Natural killer cell (primary cell): ENCODE measurements around the gene YARS1. TPM values are rescaled to one million over a fixed set of nuclear protein-coding genes. Genes with fewer than 3 reads are reported as not detected.
A peak's percentile ranks its signal among the peaks of the same experiment; 100 is the strongest.

Experiments used
- ATAC-seq, 3 donors: fragments of 150-1000 bp in 2 of 3; fragments of 200-7000 bp in 1 of 3; cut with Tn5 transposase; 1 replicate in 1 of 3; 2 replicates in 2 of 3; pipeline ENCODE4 v1.10.0; 2021; ENCODE audit warnings: mild to moderate bottlenecking in 2 of 3, moderate library complexity in 2 of 3
- DNase-seq, 2 donors: peaks; one replicate each; pipeline versions ENCODE4 v3.0.0 to v3.0.0-alpha.2; 2013 to 2021; ENCODE audit warnings: mixed read lengths in 1 of 2
- H3K27ac ChIP-seq: one replicate; pipeline ENCODE4 v1.5.1; 2013; ENCODE audit warnings: mild to moderate bottlenecking, low read length
- H3K27me3 ChIP-seq: one replicate; pipeline ENCODE4 v1.6.1; 2013; ENCODE audit warnings: low read length; ENCODE audit not compliant: control insufficient read depth, insufficient read depth
- H3K36me3 ChIP-seq: one replicate; pipeline ENCODE4 v1.6.1; 2013; ENCODE audit warnings: low read length; ENCODE audit not compliant: control insufficient read depth, insufficient read depth
- H3K4me1 ChIP-seq: one replicate; pipeline ENCODE4 v1.6.1; 2013; ENCODE audit warnings: low read length; ENCODE audit not compliant: control insufficient read depth, insufficient read depth
- H3K4me3 ChIP-seq: one replicate; pipeline ENCODE4 v1.5.1; 2013; ENCODE audit warnings: low read length
- H3K9me3 ChIP-seq: one replicate; pipeline ENCODE4 v1.6.1; 2013; ENCODE audit warnings: low read length; ENCODE audit not compliant: control insufficient read depth, insufficient read depth
- H3K27ac Mint-ChIP-seq, 2 donors: one replicate each; pipeline ENCODE4 v1.8.0; 2022; ENCODE audit warnings: mild to moderate bottlenecking in 2 of 2, mixed read lengths in 2 of 2, moderate library complexity in 1 of 2
- H3K27me3 Mint-ChIP-seq, 2 donors: one replicate each; pipeline ENCODE4 v1.8.0; 2022; ENCODE audit warnings: low read depth in 2 of 2, mixed read lengths in 2 of 2
- H3K36me3 Mint-ChIP-seq: one replicate; pipeline ENCODE4 v1.8.0; 2022; ENCODE audit warnings: mixed read lengths
- H3K4me1 Mint-ChIP-seq, 2 donors: one replicate each; pipeline ENCODE4 v1.8.0; 2022; ENCODE audit warnings: mixed read lengths in 2 of 2
- H3K4me3 Mint-ChIP-seq: one replicate; pipeline ENCODE4 v1.8.0; 2022; ENCODE audit warnings: mild to moderate bottlenecking, moderate library complexity, mixed read lengths
- H3K9me3 Mint-ChIP-seq, 2 donors: one replicate each; pipeline ENCODE4 v1.8.0; 2022; ENCODE audit warnings: mixed read lengths in 2 of 2
- CTCF ChIP-seq: fragments of 200-600 bp; IDR thresholded peaks from one replicate; pipeline ENCODE4 v1.8.0; 2022; ENCODE audit warnings: antibody characterized with exemption
- WGBS: methylation state at CpG from one replicate; pipeline ENCODE4 v1.1.7; 2013; ENCODE audit warnings: missing lambda C conversion rate; ENCODE audit not compliant: insufficient coverage; 5-methylcytosine and 5-hydroxymethylcytosine counted together
- intact Hi-C: fragments of 100-400 bp; cut with micrococcal nuclease; formaldehyde crosslinking; loops from one replicate; pipeline ENCODE4 v1.14.2; 2022
- total RNA-seq, 4 donors: library from RNA; stranded (reverse); fragments of 120-200 nt in 1 of 4; gene quantifications; one replicate each; pipeline versions ENCODE4 v1.2.3 to v1.2.4, GENCODE V29; 2013 to 2022

Gene YARS1
- total RNA-seq, 3 donors from 2014 or later (not counting 1 experiment from before 2014, with no cell fraction given), result 163 to 223 (median 197) TPM

- H3K4me1 Mint-ChIP-seq, result peaks cover 67 to 74% of the 10 kb centered on the region in 2 donors
- Histone ChIP-seq H3K9me3 (no peaks in the 10 kb centered on the region), H3K27ac (no peak overlapping the region), H3K36me3 (peaks cover 18% of the 10 kb centered on the region), H3K4me1 (peaks cover 50% of the 10 kb centered on the region), H3K27me3 (no peaks in the 10 kb centered on the region), H3K4me3 (no peak overlapping the region)
- 93% methylated on average over 11 of the region's 11 CpGs for WGBS
- peak overlapping the region; percentile 10 for H3K4me3 Mint-ChIP-seq
- DNase-seq (no peak), ATAC-seq (no peak)
- no peaks in the 10 kb centered on the region for H3K9me3 Mint-ChIP-seq
- peak overlapping the region; percentile 16 to 82 for H3K27ac Mint-ChIP-seq
- TF ChIP-seq CTCF, result no peak
- H3K36me3 Mint-ChIP-seq, result peaks cover 6% of the 10 kb centered on the region
- no peaks in the 10 kb centered on the region for H3K27me3 Mint-ChIP-seq
- intact Hi-C loops, result no loop called here
Observed at GRCh38 chr1:32813941-32814739, 3.0 kb downstream of the YARS1 start.

- Histone ChIP-seq H3K27ac (no peak overlapping the region), H3K4me3 (no peak overlapping the region), H3K27me3 (no peaks in the 10 kb centered on the region), H3K36me3 (peaks cover 35% of the 10 kb centered on the region), H3K9me3 (no peaks in the 10 kb centered on the region), H3K4me1 (peaks cover 39% of the 10 kb centered on the region)
- DNase-seq (no peak), ATAC-seq (no peak)
- intact Hi-C loops, result no loop called here
- Mint-ChIP-seq H3K27me3 (no peaks in the 10 kb centered on the region), H3K4me3 (no peak overlapping the region), H3K4me1 (peaks cover 60 to 65% of the 10 kb centered on the region in 2 donors), H3K27ac (peak overlapping the region; percentile 17 to 27), H3K9me3 (no peaks in the 10 kb centered on the region), H3K36me3 (peaks cover 12% of the 10 kb centered on the region)
- WGBS, result 99% methylated on average over 3 of the region's 3 CpGs
- TF ChIP-seq CTCF, result no peak
Observed at GRCh38 chr1:32811917-32812316, 5.2 kb downstream of the YARS1 start.

GRCh38 chr1:32811265-32811664, 5.9 kb downstream of the YARS1 start:
- no peak overlapping the region for H3K4me3 Mint-ChIP-seq
- Histone ChIP-seq H3K27me3 (no peaks in the 10 kb centered on the region), H3K4me3 (no peak overlapping the region), H3K36me3 (peaks cover 42% of the 10 kb centered on the region), H3K9me3 (no peaks in the 10 kb centered on the region), H3K27ac (no peak overlapping the region), H3K4me1 (peaks cover 39% of the 10 kb centered on the region)
- TF ChIP-seq CTCF, result no peak
- ATAC-seq (no peak), DNase-seq (no peak)
- intact Hi-C loops, result no loop called here
- 94% methylated on average over 9 of the region's 9 CpGs for WGBS
- peaks cover 54 to 62% of the 10 kb centered on the region in 2 donors for H3K4me1 Mint-ChIP-seq
- no peaks in the 10 kb centered on the region for H3K9me3 Mint-ChIP-seq
- no peaks in the 10 kb centered on the region for H3K27me3 Mint-ChIP-seq
- peak overlapping the region in 1 of 2 donors; percentile 59 for H3K27ac Mint-ChIP-seq
- peaks cover 12% of the 10 kb centered on the region for H3K36me3 Mint-ChIP-seq
